Psoas muscle (tissue), 8 donors: ENCODE results near the gene JAK3. TPM values are rescaled to one million over a fixed set of nuclear protein-coding genes. Genes with fewer than 3 reads are reported as not detected.
A peak's percentile ranks its signal among the peaks of the same experiment; 100 is the strongest.

Experiments
- ATAC-seq, 4 donors: fragments of 200-7000 bp; cut with Tn5 transposase; one replicate each; pipeline ENCODE4 v1.9.1; 2020; ENCODE audit warnings: moderate library complexity in 3 of 4, mild to moderate bottlenecking in 2 of 4
- DNase-seq, 2 donors: peaks; one replicate each; pipeline ENCODE4 v3.0.0-alpha.2; 2020
- H3K27ac ChIP-seq: fragments of 200-600 bp; one replicate; pipeline ENCODE4 v1.8.0; 2022
- H3K27me3 ChIP-seq, 3 donors: fragments of 200-600 bp in 1 of 3; one replicate each; pipeline versions ENCODE4 v1.6.1 to v1.8.0; 2013 to 2022; ENCODE audit warnings: low read length in 2 of 3, mild to moderate bottlenecking in 2 of 3, moderate library complexity in 1 of 3; ENCODE audit not compliant: insufficient read depth in 3 of 3
- H3K36me3 ChIP-seq, 2 donors: fragments of 200-600 bp in 1 of 2; one replicate each; pipeline versions ENCODE4 v1.6.1 to v1.8.0; 2013 to 2022; ENCODE audit warnings: low read depth in 1 of 2, mild to moderate bottlenecking in 1 of 2, moderate library complexity in 1 of 2; ENCODE audit not compliant: insufficient read depth in 1 of 2
- H3K4me1 ChIP-seq: fragments of 200-600 bp; one replicate; pipeline ENCODE4 v1.8.0; 2022
- H3K4me3 ChIP-seq: fragments of 200-600 bp; one replicate; pipeline ENCODE4 v1.8.0; 2022; ENCODE audit warnings: mild to moderate bottlenecking
- H3K9me3 ChIP-seq: fragments of 200-600 bp; one replicate; pipeline ENCODE4 v1.8.0; 2022
- WGBS, 3 donors: extraction: QIAGEN DNeasy Blood & Tissue Kit; methylation state at CpG; one replicate each; pipeline versions ENCODE4 v1.1.6 to v1.1.7; 2013; 5-methylcytosine and 5-hydroxymethylcytosine counted together
- intact Hi-C, 2 donors: fragments of 100-400 bp; cut with DNase I; formaldehyde crosslinking; loops; one replicate each; pipeline versions ENCODE4 v1.11.0 to v1.14.2; 2022
- polyA plus RNA-seq, 3 donors: library from polyadenylated mRNA; stranded (reverse); fragments of 200-250 nt; gene quantifications; one replicate each; pipeline ENCODE4 v1.2.3, GENCODE V29; 2013
- total RNA-seq, 4 donors: library from RNA; stranded (reverse); fragmentation: NEBNext Ultra II Directional in 2 of 4; extraction: Animal tissue kit (Norgen Biotek cat#: 25700) in 2 of 4; gene quantifications; one replicate each; pipeline versions ENCODE4 v1.2.1 to v1.2.4, GENCODE V29; 2021 to 2023
- TF ChIP-seq, protein P1 (sequence below): fragments of 200-600 bp; IDR thresholded peaks from one replicate; pipeline ENCODE4 v1.8.0; 2022; ENCODE audit warnings: antibody characterized with exemption
- donor health status: healthy with polysubstance abuse.
- donor health status: DM: no; HTN: no; CAD: no; lungs with moderate emphysema.
- donor health status: Bipolar disorder and iron deficiency.
- donor health status: healthy.
- donor health status: DM: yes; HTN: yes; CAD: no.
- donor health status: DM: no; HTN: no; CAD: no.
- donor health status: DM: no; HTN: no; CAD: no.
- donor health status: DM: yes; HTN: yes; CAD: no.

The JAK3 gene
- total and polyA plus RNA-seq, 7 donors: 0.17 to 4.0 (median 0.95) TPM

DNA sequence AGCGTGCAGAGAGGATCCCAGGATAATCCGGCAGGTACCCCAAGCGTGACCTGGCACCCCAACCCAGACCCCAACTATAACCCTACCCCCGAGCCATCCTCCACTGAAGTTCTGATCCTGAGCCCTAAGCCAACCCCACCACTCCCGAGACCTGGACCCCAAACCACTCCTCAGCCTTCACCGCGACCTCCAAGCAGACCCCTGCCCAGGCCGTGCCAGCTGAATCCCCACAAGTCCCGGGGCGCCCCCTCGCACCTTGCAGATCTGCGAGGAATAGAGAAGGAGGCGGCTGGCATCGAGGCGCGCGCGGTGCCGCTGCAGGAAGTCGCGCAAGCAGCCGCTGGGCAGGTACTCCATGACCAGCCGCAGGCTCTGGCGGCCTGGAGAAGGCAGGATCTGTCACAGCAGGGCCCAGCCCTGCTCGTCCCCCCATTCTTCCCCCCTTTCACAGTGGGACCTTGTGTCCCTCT lies 16.3 kb downstream of the JAK3 start:
- ATAC-seq: no peak
- TF ChIP-seq, protein P1, sequence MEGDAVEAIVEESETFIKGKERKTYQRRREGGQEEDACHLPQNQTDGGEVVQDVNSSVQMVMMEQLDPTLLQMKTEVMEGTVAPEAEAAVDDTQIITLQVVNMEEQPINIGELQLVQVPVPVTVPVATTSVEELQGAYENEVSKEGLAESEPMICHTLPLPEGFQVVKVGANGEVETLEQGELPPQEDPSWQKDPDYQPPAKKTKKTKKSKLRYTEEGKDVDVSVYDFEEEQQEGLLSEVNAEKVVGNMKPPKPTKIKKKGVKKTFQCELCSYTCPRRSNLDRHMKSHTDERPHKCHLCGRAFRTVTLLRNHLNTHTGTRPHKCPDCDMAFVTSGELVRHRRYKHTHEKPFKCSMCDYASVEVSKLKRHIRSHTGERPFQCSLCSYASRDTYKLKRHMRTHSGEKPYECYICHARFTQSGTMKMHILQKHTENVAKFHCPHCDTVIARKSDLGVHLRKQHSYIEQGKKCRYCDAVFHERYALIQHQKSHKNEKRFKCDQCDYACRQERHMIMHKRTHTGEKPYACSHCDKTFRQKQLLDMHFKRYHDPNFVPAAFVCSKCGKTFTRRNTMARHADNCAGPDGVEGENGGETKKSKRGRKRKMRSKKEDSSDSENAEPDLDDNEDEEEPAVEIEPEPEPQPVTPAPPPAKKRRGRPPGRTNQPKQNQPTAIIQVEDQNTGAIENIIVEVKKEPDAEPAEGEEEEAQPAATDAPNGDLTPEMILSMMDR: no peak
- Histone ChIP-seq H3K36me3 (no peaks in the 10 kb centered on the region), H3K9me3 (no peaks in the 10 kb centered on the region), H3K27ac (no peak overlapping the region), H3K4me3 (peak overlapping the region; percentile 15), H3K4me1 (no peaks in the 10 kb centered on the region), H3K27me3 (peaks cover 0 to 71% (median 9%) of the 10 kb centered on the region in 3 donors)
- WGBS, 3 donors: 26 to 32% (median 27%) methylated on average over 21 to 25 of the region's 25 CpGs
- intact Hi-C loops: no loop called here
- DNase-seq: no peak

DNA sequence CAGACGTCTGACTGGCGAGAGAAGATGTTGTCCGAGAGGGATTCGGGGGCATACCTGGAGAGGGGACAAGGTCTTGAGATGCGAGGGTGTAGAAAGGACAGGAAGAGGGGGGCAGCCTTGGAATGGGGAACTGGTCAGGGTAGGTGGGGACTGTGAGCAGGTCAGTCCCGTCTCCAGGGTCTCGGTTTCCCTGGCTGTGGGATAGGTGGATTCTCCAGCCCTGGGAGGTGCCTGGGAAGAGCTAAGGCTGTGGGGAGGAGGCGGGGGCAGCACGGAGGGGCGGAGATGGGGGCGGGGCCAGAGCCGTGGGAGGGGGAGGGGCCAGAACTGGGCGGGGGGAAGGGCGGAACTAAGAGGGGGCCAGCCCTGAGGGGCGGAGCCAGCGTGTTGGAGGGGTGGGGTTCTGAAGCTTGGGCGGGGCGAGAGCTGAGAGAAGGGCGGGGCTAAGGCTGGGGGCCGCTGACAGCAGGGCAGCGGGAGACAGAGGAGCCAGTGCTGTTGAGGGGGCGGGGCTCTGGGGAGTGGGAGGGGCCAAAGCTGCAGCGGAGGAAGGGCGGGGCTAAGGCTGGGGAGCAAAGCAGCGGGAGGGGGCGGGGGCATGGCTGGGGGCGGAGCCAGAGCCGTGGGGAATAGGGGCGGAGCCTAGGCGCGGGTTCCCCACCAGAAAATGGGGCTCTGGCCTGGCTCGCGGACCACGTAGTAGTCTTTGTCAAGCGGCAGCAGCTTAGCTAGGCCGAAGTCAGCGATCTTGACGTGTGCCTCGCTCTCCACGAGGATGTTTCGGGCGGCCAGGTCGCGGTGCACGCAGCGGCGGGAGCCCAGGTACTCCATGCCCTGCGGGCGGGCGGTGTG lies 17.0 kb downstream of the JAK3 start:
- Histone ChIP-seq H3K4me1 (no peaks in the 10 kb centered on the region), H3K36me3 (no peaks in the 10 kb centered on the region), H3K9me3 (no peaks in the 10 kb centered on the region), H3K27ac (no peak overlapping the region), H3K27me3 (peaks cover 0 to 73% (median 9%) of the 10 kb centered on the region in 3 donors), H3K4me3 (peak overlapping the region; percentile 15)
- DNase-seq (peak; percentile 42 to 71), ATAC-seq (peak; percentile 23 to 78 (median 72))
- intact Hi-C loops: no loop called here
- 4 to 8% (median 7%) methylated on average over 28 to 50 of the region's 50 CpGs for WGBS, 3 donors
- TF ChIP-seq, protein P1: no peak

DNA sequence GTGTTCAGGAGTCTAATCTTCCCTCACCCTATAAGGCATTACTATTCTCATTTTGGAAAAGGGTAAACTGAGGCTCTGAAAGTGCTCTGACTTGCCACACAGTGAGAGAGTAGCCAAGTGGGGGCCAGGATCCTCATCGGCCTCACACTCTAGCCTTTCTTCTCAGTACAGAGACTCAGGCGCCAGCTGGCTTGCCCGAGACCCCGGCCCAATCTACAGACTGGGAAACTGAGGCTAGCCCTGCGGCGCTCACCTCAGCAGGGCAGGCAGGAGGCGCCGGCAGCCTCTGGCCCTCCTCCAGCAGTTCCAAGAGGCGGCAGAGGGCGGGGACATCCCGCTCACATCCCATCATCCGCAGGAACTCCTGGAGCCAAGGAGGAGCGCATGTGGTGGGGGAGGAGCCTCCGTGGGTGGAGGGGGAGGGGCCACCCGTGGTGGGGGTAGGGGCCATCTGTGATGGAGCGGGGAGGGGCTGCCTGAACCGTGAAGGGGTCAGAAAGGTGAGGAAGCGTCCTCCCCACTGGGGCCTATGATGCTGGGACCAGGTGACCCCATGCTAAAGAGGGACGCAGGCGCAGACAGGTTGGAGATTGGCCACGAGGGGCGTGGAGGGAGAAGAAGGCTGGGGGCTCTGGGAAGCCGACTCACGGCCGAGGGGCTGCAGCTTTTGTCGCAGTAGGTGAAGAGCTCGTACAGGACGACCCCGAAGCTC lies 17.8 kb downstream of the JAK3 start:
- Histone ChIP-seq H3K36me3 (no peaks in the 10 kb centered on the region), H3K27me3 (peaks cover 0 to 67% (median 9%) of the 10 kb centered on the region in 3 donors), H3K27ac (no peak overlapping the region), H3K4me3 (no peak overlapping the region), H3K4me1 (no peaks in the 10 kb centered on the region), H3K9me3 (no peaks in the 10 kb centered on the region)
- WGBS, 3 donors: 5 to 11% (median 9%) methylated on average over 28 to 29 of the region's 29 CpGs
- intact Hi-C loops: no loop called here
- peak in 1 of 4 donors; percentile 37 for ATAC-seq
- DNase-seq: no peak
- TF ChIP-seq, protein P1: no peak

DNA sequence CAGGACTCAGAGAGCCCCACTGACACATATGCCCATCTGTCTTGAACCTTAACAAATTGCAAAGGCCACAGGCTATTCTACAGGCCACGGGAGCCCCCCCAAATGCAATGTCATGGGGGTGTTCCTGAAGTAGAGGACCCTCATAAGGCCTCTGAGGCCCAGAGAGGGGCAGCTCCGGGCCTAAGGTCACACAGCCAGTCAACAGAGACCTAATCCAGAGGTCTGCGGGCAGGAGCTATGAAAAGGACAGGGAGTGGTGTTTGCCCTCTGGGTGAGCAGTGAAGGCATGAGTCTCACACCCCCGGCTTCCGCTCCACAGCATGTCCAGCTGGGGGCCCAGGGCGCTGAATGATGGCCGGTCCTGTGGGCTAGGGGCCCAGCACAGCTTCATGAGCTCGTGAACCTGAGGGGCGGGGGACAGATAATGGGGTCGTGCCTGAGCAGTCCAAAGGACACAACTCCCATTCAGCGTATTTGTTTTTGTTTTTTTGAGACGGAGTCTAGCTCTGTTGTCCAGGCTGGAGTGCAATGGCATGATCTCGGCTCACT lies 21.2 kb downstream of the JAK3 start:
- no peak overlapping the region for H3K27ac ChIP-seq
- no peaks in the 10 kb centered on the region for H3K9me3 ChIP-seq
- 78 to 84% (median 80%) methylated on average over 11 to 13 of the region's 13 CpGs for WGBS, 3 donors
- TF ChIP-seq, protein P1: no peak
- intact Hi-C loops: no loop called here
- H3K27me3 ChIP-seq: peaks cover 0 to 75% (median 16%) of the 10 kb centered on the region in 3 donors
- ATAC-seq (no peak), DNase-seq (no peak)
- H3K36me3 ChIP-seq: no peaks in the 10 kb centered on the region
- no peaks in the 10 kb centered on the region for H3K4me1 ChIP-seq
- no peak overlapping the region for H3K4me3 ChIP-seq
